GM19035 (cell line): ENCODE measurements around the gene TMEM202.
"Not testable (repeated sequence)": the region's sequence is repeated elsewhere in the genome, so short reads cannot be mapped to it uniquely, and the experiment has no call there.

Experiments
- ATAC-seq: cut with Tn5 transposase; IDR thresholded peaks from one replicate; pipeline ENCODE4 v1.9.1; 2021; ENCODE audit not compliant: unreplicated experiment

Gene TMEM202

GRCh38 chr15:72402726-72403125, 4.6 kb downstream of the TMEM202 start:
- ATAC-seq = no peak

- ATAC-seq = no peak
Observed at GRCh38 chr15:72404356-72404755, 6.3 kb downstream of the TMEM202 start.

GRCh38 chr15:72404841-72405240, 6.7 kb downstream of the TMEM202 start:
- no peak for ATAC-seq

GRCh38 chr15:72406936-72407335, 8.8 kb downstream of the TMEM202 start:
- no peak for ATAC-seq

- ATAC-seq = no peak
Observed at GRCh38 chr15:72411111-72411510, 13.0 kb downstream of the TMEM202 start.

- no peak for ATAC-seq
Observed at GRCh38 chr15:72411544-72411943, 13.4 kb downstream of the TMEM202 start.

DNA sequence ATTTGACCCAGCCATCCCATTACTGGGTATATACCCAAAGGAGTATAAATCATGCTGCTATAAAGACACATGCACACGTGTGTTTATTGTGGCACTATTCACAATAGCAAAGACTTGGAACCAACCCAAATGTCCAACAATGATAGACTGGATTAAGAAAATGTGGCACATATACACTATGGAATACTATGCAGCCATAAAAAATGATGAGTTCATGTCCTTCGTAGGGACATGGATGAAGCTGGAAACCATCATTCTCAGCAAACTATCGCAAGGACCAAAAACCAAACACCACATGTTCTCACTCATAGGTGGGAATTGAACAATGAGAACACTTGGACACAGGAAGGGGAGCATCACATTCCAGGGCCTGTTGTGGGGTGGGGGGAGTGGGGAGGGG, 15.2 kb downstream of the TMEM202 start:
- not testable (repeated sequence) for ATAC-seq

- no peak for ATAC-seq
Observed at GRCh38 chr15:72415304-72415703, 17.2 kb downstream of the TMEM202 start.

GRCh38 chr15:72419768-72420167, 21.7 kb downstream of the TMEM202 start:
- ATAC-seq = not testable (repeated sequence)

GRCh38 chr15:72420576-72420975, 22.5 kb downstream of the TMEM202 start:
- no peak for ATAC-seq

DNA sequence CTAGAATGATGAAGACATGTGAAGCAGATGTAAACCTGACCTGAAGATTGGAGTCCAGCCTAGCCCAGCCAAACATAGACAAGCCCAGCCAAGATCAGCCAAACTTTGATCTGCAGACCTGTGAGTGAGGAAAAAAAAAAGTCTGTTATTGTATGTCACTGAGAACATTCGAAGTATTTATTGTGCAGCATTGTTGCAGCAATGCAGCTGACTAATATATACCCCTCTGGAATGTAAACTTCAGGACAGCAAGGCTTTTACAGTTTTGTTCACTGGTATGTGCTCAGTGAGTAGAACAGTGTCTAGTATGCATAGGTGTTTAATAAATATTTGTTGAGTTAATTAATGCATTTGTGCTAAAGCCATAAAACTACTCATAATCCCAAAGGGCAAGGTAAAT, 23.4 kb downstream of the TMEM202 start:
- no peak for ATAC-seq

- ATAC-seq = no peak
Observed at GRCh38 chr15:72423256-72423655, 25.2 kb downstream of the TMEM202 start.

DNA sequence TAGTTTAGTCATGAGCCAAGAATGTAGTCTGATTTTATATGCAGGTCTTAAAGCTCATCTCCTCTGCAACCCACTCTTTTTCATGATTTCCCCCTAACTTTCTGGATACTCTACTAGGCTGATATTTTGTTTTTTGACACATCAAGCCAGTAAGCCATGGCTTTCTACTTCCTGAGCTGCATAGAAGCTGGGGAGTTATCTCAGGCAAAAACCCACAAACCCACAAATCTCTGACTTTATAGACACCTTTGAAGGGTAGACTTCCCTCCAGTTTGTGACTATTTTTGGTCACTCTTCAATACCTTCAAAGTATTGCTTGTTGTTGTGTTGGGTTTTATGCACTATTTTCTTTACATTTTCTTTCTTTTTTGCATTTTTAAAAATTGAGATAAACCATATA, 28.6 kb downstream of the TMEM202 start:
- no peak for ATAC-seq

DNA sequence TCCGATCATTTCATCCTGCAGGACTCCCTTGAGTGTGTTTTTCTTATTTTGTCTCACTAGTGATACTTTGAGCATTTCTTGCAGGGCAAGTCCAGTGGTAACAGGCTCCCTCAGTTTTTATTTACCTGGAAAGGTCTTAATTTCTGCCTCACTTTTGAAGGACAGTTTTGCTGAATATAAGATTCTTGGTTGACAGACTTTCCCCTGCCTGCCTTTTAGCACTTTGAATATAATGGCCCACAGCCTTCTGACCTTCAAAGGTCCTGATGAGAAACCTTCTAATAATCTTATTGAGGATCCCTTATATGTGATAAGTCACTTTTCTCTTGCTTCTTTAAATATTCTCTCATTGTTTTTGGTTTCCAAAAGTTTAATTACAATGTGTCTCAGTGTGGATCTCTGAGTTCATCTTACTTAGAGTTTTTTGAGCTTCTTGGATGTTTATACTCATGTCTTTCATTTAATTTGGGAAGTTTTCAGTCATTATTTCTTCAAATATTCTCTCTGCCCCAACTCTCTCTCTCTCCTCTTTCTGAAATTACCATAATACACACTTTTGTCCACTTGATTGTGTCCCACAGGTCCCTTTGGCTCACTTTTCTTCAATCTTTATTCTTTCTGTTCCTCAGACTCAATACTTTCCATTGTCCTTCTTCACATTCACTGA, 39.7 kb downstream of the TMEM202 start:
- ATAC-seq = no peak

DNA sequence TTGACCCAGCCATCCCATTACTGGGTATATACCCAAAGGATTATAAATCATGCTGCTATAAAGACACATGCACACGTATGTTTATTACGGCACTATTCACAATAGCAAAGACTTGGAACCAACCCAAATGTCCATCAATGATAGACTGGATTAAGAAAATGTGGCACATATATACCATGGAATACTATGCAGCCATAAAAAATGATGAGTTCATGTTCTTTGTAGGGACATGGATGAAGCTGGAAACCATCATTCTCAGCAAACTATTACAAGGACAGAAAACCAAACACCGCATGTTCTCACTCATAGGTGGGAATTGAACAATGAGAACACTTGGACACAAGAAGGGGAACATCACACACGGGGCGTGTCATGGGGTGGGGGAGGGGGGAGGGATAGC, 44.7 kb downstream of the TMEM202 start:
- ATAC-seq = not testable (repeated sequence)

DNA sequence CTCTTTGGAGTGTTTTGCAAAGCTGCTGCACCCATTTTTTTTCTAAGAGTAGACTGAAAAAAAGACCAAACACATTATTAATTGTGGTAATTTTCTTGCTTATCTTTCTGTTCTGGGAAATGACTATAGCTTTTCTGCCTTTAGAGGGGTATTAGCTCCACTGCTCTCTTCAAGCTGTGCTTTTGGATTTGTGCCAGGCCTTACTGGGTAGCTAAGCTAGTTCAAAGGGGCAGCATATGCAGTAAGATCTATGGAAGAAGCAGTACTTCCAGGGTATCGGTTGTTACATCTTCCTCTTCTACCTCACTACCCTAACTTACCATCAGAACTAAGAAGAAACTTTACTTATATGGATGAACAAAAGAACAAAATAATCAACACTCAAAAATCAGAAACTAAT, 47.3 kb downstream of the TMEM202 start:
- ATAC-seq = no peak

- no peak for ATAC-seq
Observed at GRCh38 chr15:72450805-72451204, 52.7 kb downstream of the TMEM202 start.

- ATAC-seq = no peak
Observed at GRCh38 chr15:72451224-72451623, 53.1 kb downstream of the TMEM202 start.

DNA sequence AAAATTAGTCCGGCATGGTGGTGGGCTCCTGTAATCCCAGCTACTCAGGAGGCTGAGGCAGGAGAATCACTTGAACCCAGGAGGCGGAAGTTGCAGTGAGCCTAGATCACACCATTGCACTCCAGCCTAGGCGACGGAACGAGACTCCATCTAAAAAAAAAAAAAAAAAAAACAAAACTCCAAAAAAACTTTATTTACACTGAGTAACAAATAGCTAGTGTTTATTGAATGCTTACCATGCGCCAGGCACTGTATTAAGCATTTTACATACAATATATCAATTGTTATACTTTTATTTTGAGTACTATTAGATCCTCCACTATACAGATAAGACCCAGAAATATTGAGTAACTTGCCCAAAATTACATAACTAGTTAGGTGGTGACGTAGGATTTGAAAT, 58.6 kb downstream of the TMEM202 start:
- no peak for ATAC-seq
